SH-SY5Y (cell line): Measurements from ENCODE around the gene LFNG.

Experiments
- GATA2 ChIP-seq: IDR thresholded peaks from 2 replicates; pipeline ENCODE4 v1.6.1; 2011; ENCODE audit warnings: mild to moderate bottlenecking, low read depth, low read length
- GATA3 ChIP-seq: IDR thresholded peaks from 2 replicates; pipeline ENCODE4 v1.6.1; 2011; ENCODE audit warnings: low read depth, mild to moderate bottlenecking, low read length, moderate library complexity

- TF ChIP-seq GATA2 = no peak
- TF ChIP-seq GATA3 = no peak
Measured at GRCh38 chr7:2497500-2498336, 21.9 kb upstream of the LFNG start.
